K562 (cell line): ENCODE data around the gene TNFSF9. TPM values are rescaled to one million over a fixed set of nuclear protein-coding genes. Genes with fewer than 3 reads are reported as not detected.
A peak's percentile ranks its signal among the peaks of the same experiment; 100 is the strongest.

Experiments used
- ATAC-seq: fragments of 200-7000 bp; cut with Tn5 transposase; 3 replicates; pipeline ENCODE4 v1.9.1; 2020; ENCODE audit warnings: moderate library complexity
- BruUV-seq: library from RNA; stranded (reverse); fragments of 400-500 nt; replicated peaks from 2 replicates; lab custom pipeline; 2021; lab: Mats Ljungman, UMichigan
- CTCF ChIA-PET: fragments of 300-600 bp; formaldehyde crosslinking; extraction: SDS; loops from one replicate; lab custom pipeline; 2021; ENCODE audit warnings: low intra/inter-chr PET ratio; lab: Yijun Ruan, JAX
- POLR2A ChIA-PET: fragments of 300-600, 350-650 bp; sonication (Branson Sonifier 250); formaldehyde crosslinking; extraction: SDS; loops from one replicate; lab custom pipeline; 2021; ENCODE audit warnings: antibody characterized with exemption, inconsistent platforms; lab: Yijun Ruan, JAX
- DNase-seq, 4 experiments: peaks; one replicate each; pipeline versions ENCODE4 v3.0.0 to v3.0.0-alpha.2; 2011 to 2018; ENCODE audit warnings: low spot score in 3 of 4, mixed read lengths in 3 of 4; ENCODE audit errors: extremely low read depth in 1 of 4
- FAIRE-seq: peaks from 2 replicates; lab custom pipeline; 2011; peaks lifted over from hg19 to GRCh38; lab: Jason Lieb, UNC
- H2AFZ ChIP-seq: 2 replicates; pipeline ENCODE4 v1.6.0; 2011; ENCODE audit warnings: low read depth, low read length, control low read depth, inconsistent platforms
- H3K27ac ChIP-seq: fragments of 200-600 bp; 3 replicates; pipeline ENCODE4 v1.8.0; 2011; ENCODE audit warnings: low read depth, mild to moderate bottlenecking, control low read depth, inconsistent platforms, low read length, moderate library complexity, mixed read lengths; ENCODE audit errors: extremely low read depth
- H3K27me3 ChIP-seq, 2 experiments: fragments of 300-600 bp in 1 of 2; 2 replicates in 1 of 2; 3 replicates in 1 of 2; pipeline versions ENCODE4 v1.6.0 to v1.8.0; 2011; ENCODE audit warnings: inconsistent platforms in 2 of 2, low read length in 2 of 2, mild to moderate bottlenecking in 1 of 2, mixed read lengths in 1 of 2, moderate library complexity in 1 of 2; ENCODE audit not compliant: control insufficient read depth in 2 of 2, insufficient read depth in 2 of 2
- H3K36me3 ChIP-seq: fragments of 300-600 bp; 3 replicates; pipeline ENCODE4 v1.8.0; 2011; ENCODE audit warnings: mild to moderate bottlenecking, low read length, inconsistent platforms; ENCODE audit not compliant: control insufficient read depth, insufficient read depth
- H3K4me1 ChIP-seq, 2 experiments: fragments of 200-600 bp in 1 of 2; replicated peaks in 1 of 2; 2 replicates in 1 of 2; 3 replicates in 1 of 2; pipeline versions ENCODE4 v1.5.1 to v1.8.0; 2011; ENCODE audit warnings: inconsistent platforms in 2 of 2, low read length in 2 of 2, mild to moderate bottlenecking in 1 of 2, mixed read lengths in 1 of 2, moderate library complexity in 1 of 2; ENCODE audit not compliant: control insufficient read depth in 2 of 2, insufficient read depth in 2 of 2
- H3K4me2 ChIP-seq: 2 replicates; pipeline ENCODE4 v1.6.1; 2011; ENCODE audit warnings: low read length, control low read depth, inconsistent platforms, mixed read lengths; ENCODE audit not compliant: insufficient read depth
- H3K4me3 ChIP-seq: fragments of 200-600 bp; sonication (generic), shearing (Covaris generic); 2 replicates; pipeline ENCODE4 v1.5.1; 2016; ENCODE audit warnings: control low read depth, inconsistent platforms
- H3K79me2 ChIP-seq: fragments of 200-600 bp; 3 replicates; pipeline ENCODE4 v1.8.0; 2011; ENCODE audit warnings: low read length, inconsistent platforms; ENCODE audit not compliant: control insufficient read depth, insufficient read depth
- H3K9ac ChIP-seq, 2 experiments: 2 replicates each; pipeline versions ENCODE4 v1.6.0 to v1.6.1; 2011; ENCODE audit warnings: low read depth in 2 of 2, low read length in 2 of 2, control low read depth in 1 of 2, inconsistent platforms in 1 of 2, mild to moderate bottlenecking in 1 of 2, mixed read lengths in 1 of 2; ENCODE audit not compliant: insufficient read depth in 1 of 2
- H3K9me1 ChIP-seq: one replicate; pipeline ENCODE4 v1.6.0; 2011; ENCODE audit warnings: inconsistent platforms, mild to moderate bottlenecking, low read length, moderate library complexity; ENCODE audit not compliant: control insufficient read depth, insufficient read depth
- H3K9me3 ChIP-seq: replicated peaks from 2 replicates; pipeline ENCODE4 v1.5.1; 2011; ENCODE audit warnings: low read depth, low read length, inconsistent platforms; ENCODE audit not compliant: control insufficient read depth, insufficient read depth
- H4K20me1 ChIP-seq: replicated peaks from 2 replicates; pipeline ENCODE4 v1.6.1; 2011; ENCODE audit warnings: low read length, inconsistent platforms, mixed read lengths; ENCODE audit not compliant: control insufficient read depth, insufficient read depth
- CBX8 ChIP-seq: fragments of 200-600 bp; sonication (generic); IDR thresholded peaks from 2 replicates; pipeline ENCODE4 v1.6.1; 2012; ENCODE audit warnings: borderline replicate concordance, mixed run types, low read depth, mild to moderate bottlenecking, moderate library complexity, mixed read lengths, low read length, control low read depth, inconsistent platforms; ENCODE audit not compliant: poor library complexity, severe bottlenecking; ENCODE audit errors: extremely low read depth
- CREBBP ChIP-seq: IDR thresholded peaks from one replicate; pipeline ENCODE4 v1.6.1; 2012; ENCODE audit warnings: low read depth, mild to moderate bottlenecking, control low read depth, inconsistent platforms, low read length
- ESRRA ChIP-seq: fragments of 450-650 bp; IDR thresholded peaks from 2 replicates; pipeline ENCODE4 v1.6.1; 2014; ENCODE audit warnings: low read depth, mild to moderate bottlenecking, moderate library complexity, borderline replicate concordance
- NFE2L1 ChIP-seq: fragments of 450-650 bp; IDR thresholded peaks from 2 replicates; pipeline ENCODE4 v1.6.1; 2016; ENCODE audit warnings: missing genetic modification characterization, low read depth, mild to moderate bottlenecking, missing compliant biosample characterization, moderate library complexity, borderline replicate concordance
- NFIC ChIP-seq: fragments of 450-650 bp; IDR thresholded peaks from 2 replicates; pipeline ENCODE4 v1.6.1; 2017; ENCODE audit warnings: mild to moderate bottlenecking, inconsistent platforms
- NFIX ChIP-seq: fragments of 250-450 bp; sonication (Bioruptor Pico); IDR thresholded peaks from 2 replicates; pipeline ENCODE4 v1.4.0; 2020; ENCODE audit warnings: low read depth, mild to moderate bottlenecking, moderate library complexity
- RUNX1 ChIP-seq: sonication (generic); IDR thresholded peaks from 2 replicates; pipeline ENCODE4 v1.6.1; 2016; ENCODE audit warnings: antibody characterized with exemption, low read depth
- ZC3H8 ChIP-seq: fragments of 450-650 bp; IDR thresholded peaks from 2 replicates; pipeline ENCODE4 v1.6.1; 2017
- ZFPM2 ChIP-seq: fragments of 250-450 bp; sonication (Bioruptor Pico); IDR thresholded peaks from 2 replicates; pipeline ENCODE4 v1.5.1; 2022; ENCODE audit warnings: mild to moderate bottlenecking
- ZNF668 ChIP-seq: fragments of 250-450 bp; sonication (Bioruptor Pico); IDR thresholded peaks from 2 replicates; pipeline ENCODE4 v1.8.0; 2022; ENCODE audit warnings: mild to moderate bottlenecking, inconsistent platforms
- WGBS: fragments of 100-300 bp; shearing (Covaris generic); methylation state at CpG from one replicate; pipeline ENCODE4 v1.1.6; 2016; ENCODE audit warnings: low coverage, mixed read lengths; ENCODE audit not compliant: insufficient coverage; ENCODE audit errors: missing lambda C conversion rate; 5-methylcytosine and 5-hydroxymethylcytosine counted together
- in situ Hi-C: fragments of 300-500 bp; cut with MboI; formaldehyde crosslinking; loops from 4 replicates; pipeline ENCODE4 v1.15.0; 2018; ENCODE audit warnings: inconsistent platforms, mixed read lengths
- intact Hi-C: fragments of 100-400 bp; cut with micrococcal nuclease; formaldehyde crosslinking; loops from 2 replicates; pipeline ENCODE4 v1.14.2; 2022
- polyA plus RNA-seq, 8 experiments: library from polyadenylated mRNA; depleted of rRNA in 4 of 8; stranded (reverse) in 5 of 8; unstranded in 3 of 8; fragments of >200 nt; fragmentation: Nextera tagmentation in 2 of 8; fragmentation: Illumina TruSeq in 1 of 8; extraction: Ambion mirVana in 2 of 8; extraction: Trizol in 1 of 8; gene quantifications; 2 replicates each; pipeline versions ENCODE4 v1.2.1 to v1.2.3, GENCODE V29; 2011 to 2014; ENCODE audit warnings: inconsistent platforms in 1 of 8, missing spikeins in 1 of 8
- total RNA-seq, 7 experiments: library from RNA; depleted of rRNA in 6 of 7; stranded (reverse); fragments of >200 nt in 6 of 7; fragmentation: Illumina TruSeq in 2 of 7; extraction: Trizol in 2 of 7; gene quantifications; 2 replicates each; pipeline versions ENCODE4 v1.2.1 to v1.2.3, GENCODE V29; 2011 to 2021; ENCODE audit warnings: low replicate concordance in 1 of 7
- TF ChIP-seq, protein P1 (sequence below): sonication (generic); formaldehyde crosslinking; IDR thresholded peaks from 2 replicates; pipeline ENCODE4 v1.8.1; 2023; ENCODE audit warnings: mild to moderate bottlenecking, missing genetic modification reagents
- TF ChIP-seq, protein P2 (sequence below): sonication (generic); formaldehyde crosslinking; IDR thresholded peaks from 2 replicates; pipeline ENCODE4 v1.8.0; 2022; ENCODE audit warnings: missing genetic modification reagents, mild to moderate bottlenecking, moderate library complexity, borderline replicate concordance
- TF ChIP-seq, protein P3 (sequence below): fragments of 450-650 bp; formaldehyde crosslinking; IDR thresholded peaks from 2 replicates; pipeline ENCODE4 v1.4.0; 2020; ENCODE audit warnings: mild to moderate bottlenecking, moderate library complexity
- TF ChIP-seq, protein P4 (sequence below), 2 experiments: IDR thresholded peaks in 1 of 2; conservative IDR thresholded peaks in 1 of 2; 2 replicates each; pipeline ENCODE4 v1.6.1; 2016; ENCODE audit warnings: low read depth in 2 of 2, mild to moderate bottlenecking in 1 of 2, missing compliant biosample characterization in 1 of 2, missing genetic modification characterization in 1 of 2, moderate library complexity in 1 of 2

TNFSF9 gene
- total and polyA plus RNA-seq, 9 of the 15 experiments (the other 6 are each of a cell fraction or from before 2014, with no cell fraction given) = 1.4 to 17.9 (median 6.5) TPM

DNA sequence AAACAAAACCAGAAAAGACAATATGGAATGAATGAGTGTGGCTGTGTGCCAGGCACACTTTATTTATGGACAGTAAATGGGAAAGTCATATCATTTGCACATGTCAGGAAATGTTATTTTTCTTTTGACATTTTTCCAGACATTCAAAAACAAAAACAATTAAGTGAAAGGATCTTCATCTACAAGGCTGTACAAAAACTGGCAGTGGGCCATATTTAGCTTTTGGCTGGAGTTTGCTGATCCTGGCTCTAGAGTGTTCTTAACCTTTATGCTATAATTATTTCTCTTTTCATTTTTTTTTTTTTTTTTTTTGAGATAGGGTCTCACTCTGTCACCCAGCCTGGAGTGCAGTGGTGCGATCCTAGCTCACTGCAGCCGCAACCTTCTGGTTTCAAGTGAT lies 6.5 kb upstream of the TNFSF9 start:
- Histone ChIP-seq H3K79me2 (no peaks in the 10 kb centered on the region), H3K27ac (no peak overlapping the region), H3K9me3 (no peaks in the 10 kb centered on the region), H3K4me2 (no peak overlapping the region), H4K20me1 (no peaks in the 10 kb centered on the region; the same call in 1 of the 2 replicates), H2AFZ (no peak overlapping the region), H3K9ac (no peak overlapping the region), H3K4me3 (no peak overlapping the region), H3K9me1 (no peaks in the 10 kb centered on the region), H3K36me3 (no peaks in the 10 kb centered on the region), H3K27me3 (no peaks in the 10 kb centered on the region), H3K4me1 (peaks cover 23 to 26% of the 10 kb centered on the region in 2 experiments)
- no peak for FAIRE-seq
- in situ Hi-C loops (loop anchor here (10.0 kb wide), 1 partner anchor 340 kb away; no protein-coding TSS in a partner anchor), intact Hi-C loops (no loop called here)
- TF ChIP-seq ZNF668 (CRISPR knock-in tag) (no peak), RUNX1 (no peak), CREBBP (no peak), CBX8 (no peak), NFIC (peak; percentile 85), ZC3H8 (no peak), ZFPM2 (no peak), NFIX (CRISPR knock-in tag) (0 out of 2 replicates have a peak, but pooled peaks have one; percentile 11), NFE2L1 (tag) (no peak), ESRRA (no peak)
- TF ChIP-seq, protein P1, sequence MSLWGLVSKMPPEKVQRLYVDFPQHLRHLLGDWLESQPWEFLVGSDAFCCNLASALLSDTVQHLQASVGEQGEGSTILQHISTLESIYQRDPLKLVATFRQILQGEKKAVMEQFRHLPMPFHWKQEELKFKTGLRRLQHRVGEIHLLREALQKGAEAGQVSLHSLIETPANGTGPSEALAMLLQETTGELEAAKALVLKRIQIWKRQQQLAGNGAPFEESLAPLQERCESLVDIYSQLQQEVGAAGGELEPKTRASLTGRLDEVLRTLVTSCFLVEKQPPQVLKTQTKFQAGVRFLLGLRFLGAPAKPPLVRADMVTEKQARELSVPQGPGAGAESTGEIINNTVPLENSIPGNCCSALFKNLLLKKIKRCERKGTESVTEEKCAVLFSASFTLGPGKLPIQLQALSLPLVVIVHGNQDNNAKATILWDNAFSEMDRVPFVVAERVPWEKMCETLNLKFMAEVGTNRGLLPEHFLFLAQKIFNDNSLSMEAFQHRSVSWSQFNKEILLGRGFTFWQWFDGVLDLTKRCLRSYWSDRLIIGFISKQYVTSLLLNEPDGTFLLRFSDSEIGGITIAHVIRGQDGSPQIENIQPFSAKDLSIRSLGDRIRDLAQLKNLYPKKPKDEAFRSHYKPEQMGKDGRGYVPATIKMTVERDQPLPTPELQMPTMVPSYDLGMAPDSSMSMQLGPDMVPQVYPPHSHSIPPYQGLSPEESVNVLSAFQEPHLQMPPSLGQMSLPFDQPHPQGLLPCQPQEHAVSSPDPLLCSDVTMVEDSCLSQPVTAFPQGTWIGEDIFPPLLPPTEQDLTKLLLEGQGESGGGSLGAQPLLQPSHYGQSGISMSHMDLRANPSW = no peak
- TF ChIP-seq, protein P2, sequence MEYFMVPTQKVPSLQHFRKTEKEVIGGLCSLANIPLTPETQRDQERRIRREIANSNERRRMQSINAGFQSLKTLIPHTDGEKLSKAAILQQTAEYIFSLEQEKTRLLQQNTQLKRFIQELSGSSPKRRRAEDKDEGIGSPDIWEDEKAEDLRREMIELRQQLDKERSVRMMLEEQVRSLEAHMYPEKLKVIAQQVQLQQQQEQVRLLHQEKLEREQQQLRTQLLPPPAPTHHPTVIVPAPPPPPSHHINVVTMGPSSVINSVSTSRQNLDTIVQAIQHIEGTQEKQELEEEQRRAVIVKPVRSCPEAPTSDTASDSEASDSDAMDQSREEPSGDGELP (CRISPR knock-in tag) = no peak
- TF ChIP-seq, protein P3, sequence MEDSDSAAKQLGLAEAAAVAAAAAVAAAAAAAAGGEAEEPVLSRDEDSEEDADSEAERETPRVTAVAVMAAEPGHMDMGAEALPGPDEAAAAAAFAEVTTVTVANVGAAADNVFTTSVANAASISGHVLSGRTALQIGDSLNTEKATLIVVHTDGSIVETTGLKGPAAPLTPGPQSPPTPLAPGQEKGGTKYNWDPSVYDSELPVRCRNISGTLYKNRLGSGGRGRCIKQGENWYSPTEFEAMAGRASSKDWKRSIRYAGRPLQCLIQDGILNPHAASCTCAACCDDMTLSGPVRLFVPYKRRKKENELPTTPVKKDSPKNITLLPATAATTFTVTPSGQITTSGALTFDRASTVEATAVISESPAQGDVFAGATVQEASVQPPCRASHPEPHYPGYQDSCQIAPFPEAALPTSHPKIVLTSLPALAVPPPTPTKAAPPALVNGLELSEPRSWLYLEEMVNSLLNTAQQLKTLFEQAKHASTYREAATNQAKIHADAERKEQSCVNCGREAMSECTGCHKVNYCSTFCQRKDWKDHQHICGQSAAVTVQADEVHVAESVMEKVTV (CRISPR knock-in tag) = no peak
- TF ChIP-seq, protein P4, sequence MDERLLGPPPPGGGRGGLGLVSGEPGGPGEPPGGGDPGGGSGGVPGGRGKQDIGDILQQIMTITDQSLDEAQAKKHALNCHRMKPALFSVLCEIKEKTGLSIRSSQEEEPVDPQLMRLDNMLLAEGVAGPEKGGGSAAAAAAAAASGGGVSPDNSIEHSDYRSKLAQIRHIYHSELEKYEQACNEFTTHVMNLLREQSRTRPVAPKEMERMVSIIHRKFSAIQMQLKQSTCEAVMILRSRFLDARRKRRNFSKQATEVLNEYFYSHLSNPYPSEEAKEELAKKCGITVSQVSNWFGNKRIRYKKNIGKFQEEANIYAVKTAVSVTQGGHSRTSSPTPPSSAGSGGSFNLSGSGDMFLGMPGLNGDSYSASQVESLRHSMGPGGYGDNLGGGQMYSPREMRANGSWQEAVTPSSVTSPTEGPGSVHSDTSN (CRISPR knock-in tag; IDR thresholded peaks at IDR 0.05; ENCODE audit: low read depth) = no peak
- TF ChIP-seq, protein P4 (tag; conservative IDR thresholded peaks at IDR 0.05; ENCODE audit: low read depth) = no peak
- no peak for DNase-seq
- BruUV-seq = no TSS peak
- whole genome bisulfite sequencing = no CpG with 5 or more reads among the region's 2 CpGs
- ChIA-PET POLR2A (interaction anchor here (3.3 kb wide), 1 partner anchor 7 kb away, joined by 21 read pairs; the partner anchor contains the start of gene TNFSF9), CTCF (no interaction called here)
- no peak for ATAC-seq
